Endothelial cell of umbilical vein (primary cell): ENCODE data around the gene USB1.

Experiments
- CTCF ChIP-seq, 2 donors: IDR thresholded peaks; 1 replicate in 1 of 2; 2 replicates in 1 of 2; pipeline ENCODE4 v1.5.1; 2011; ENCODE audit warnings: low read length in 2 of 2, mild to moderate bottlenecking in 2 of 2, moderate library complexity in 2 of 2, control low read depth in 1 of 2, inconsistent platforms in 1 of 2, low read depth in 1 of 2; ENCODE audit not compliant: insufficient read depth in 1 of 2; ENCODE audit errors: extremely low read depth in 1 of 2
- EZH2 ChIP-seq: IDR thresholded peaks from 2 replicates; pipeline ENCODE4 v1.6.1; 2012; ENCODE audit warnings: borderline replicate concordance, low read depth, mild to moderate bottlenecking, moderate library complexity, low read length, inconsistent platforms; ENCODE audit not compliant: severe bottlenecking
- FOS ChIP-seq: IDR thresholded peaks from 2 replicates; pipeline ENCODE4 v1.6.1; 2011; ENCODE audit warnings: mild to moderate bottlenecking, low read length, moderate library complexity, borderline replicate concordance; ENCODE audit not compliant: insufficient read depth
- POLR2A ChIP-seq: IDR thresholded peaks from 2 replicates; pipeline ENCODE4 v1.6.1; 2012; ENCODE audit warnings: low read depth, mild to moderate bottlenecking, control low read depth, low read length
- POLR2AphosphoS5 ChIP-seq: IDR thresholded peaks from 2 replicates; pipeline ENCODE4 v1.6.1; 2012; ENCODE audit warnings: low read depth, mild to moderate bottlenecking, control low read depth, low read length, moderate library complexity; ENCODE audit not compliant: insufficient read depth

- TF ChIP-seq POLR2A (no peak), CTCF (IDR thresholded peaks at IDR 0.05; ENCODE audit: extremely low read depth in 1 of 2, insufficient read depth in 1 of 2, low read depth in 1 of 2, low read length in 2 of 2) (no peak), EZH2 (no peak), POLR2AphosphoS5 (no peak), FOS (no peak)
Measured at GRCh38 chr16:58048494-58049231, 47.5 kb downstream of the USB1 start.
